CD4-positive, alpha-beta T cell treated with Interleukin-6 at 100 ng/mL for 8 hours (primary cell): ENCODE data around the gene KBTBD3.
"Not testable (repeated sequence)": the region's sequence is repeated elsewhere in the genome, so short reads cannot be mapped to it uniquely, and the experiment has no call there.

Experiments
- DNase-seq: peaks from one replicate; pipeline ENCODE4 v3.0.0-alpha.2; 2020; ENCODE audit warnings: mixed read lengths, low spot score

The KBTBD3 gene

GRCh38 chr11:106003094-106003493 lies 74.1 kb downstream of the KBTBD3 start:
- not testable (repeated sequence) for DNase-seq

GRCh38 chr11:106001304-106002012 lies 75.7 kb downstream of the KBTBD3 start:
- DNase-seq, result no peak
